NCI-H82 treated with DMSO at 0.1 percent for 48 hours (cell line): ENCODE data around the gene CHRNA1.
A peak's percentile ranks its signal among the peaks of the same experiment; 100 is the strongest.

ENCODE experiments used
- DNase-seq: peaks from one replicate; lab custom pipeline; 2025; ENCODE audit not compliant: unreplicated experiment; lab: John Stamatoyannopoulos, UW

Gene CHRNA1

DNA sequence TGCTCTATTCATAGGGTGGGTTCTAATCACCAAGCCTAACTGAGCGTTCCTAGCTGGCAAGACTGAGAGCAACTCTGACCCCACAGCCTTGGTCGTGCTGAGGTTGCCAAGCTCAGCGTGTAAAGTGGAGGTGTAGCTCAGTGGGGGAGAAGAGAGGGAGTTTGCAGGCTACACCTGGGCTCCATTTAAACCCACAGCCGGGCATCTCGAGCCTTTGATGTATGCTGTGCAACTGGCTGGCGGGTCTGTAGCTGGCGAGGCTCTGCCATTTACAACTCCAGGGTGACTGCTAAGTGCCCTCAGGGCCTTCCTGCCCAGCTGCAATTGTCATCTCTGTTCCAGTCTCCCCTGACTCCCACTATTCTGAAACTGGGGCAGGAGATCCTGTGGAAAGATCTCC lies 20.0 kb upstream of the CHRNA1 start:
- DNase-seq: no peak

- DNase-seq: no peak
Measured at GRCh38 chr2:174781996-174782395, 17.7 kb upstream of the CHRNA1 start.

- no peak for DNase-seq
Measured at GRCh38 chr2:174781298-174781697, 17.0 kb upstream of the CHRNA1 start.

GRCh38 chr2:174780856-174781255 lies 16.6 kb upstream of the CHRNA1 start:
- DNase-seq: no peak

DNA sequence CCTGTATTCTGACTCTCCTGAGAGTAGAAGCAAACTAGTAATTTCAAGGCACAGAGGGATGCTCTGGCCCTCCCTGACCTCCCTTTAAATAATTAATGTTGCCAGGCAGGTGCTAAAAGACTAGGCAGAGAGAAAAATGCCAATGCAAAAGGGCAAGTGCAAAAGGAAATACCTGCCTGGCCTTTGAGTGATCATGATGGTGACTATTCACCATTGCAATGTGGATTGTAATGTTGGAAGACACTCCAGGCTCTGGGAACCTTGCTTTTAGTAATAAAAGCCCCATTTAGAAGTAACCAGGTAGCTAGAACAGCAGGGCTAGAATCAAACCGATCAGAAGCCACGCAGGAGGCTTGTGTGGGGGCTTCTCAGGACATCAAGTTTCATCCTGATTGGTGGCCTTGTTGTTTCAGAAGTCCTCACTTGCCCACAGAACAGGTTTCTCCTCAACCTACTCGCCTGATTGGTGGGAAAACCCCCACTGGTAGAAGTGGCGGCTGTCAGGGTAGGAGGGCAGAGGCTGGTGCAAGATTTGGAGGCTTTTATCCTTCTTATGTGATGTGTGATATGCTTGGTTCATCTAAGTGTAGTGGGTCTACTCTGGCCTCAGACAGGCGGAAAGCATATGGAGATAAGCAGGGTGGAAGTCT lies 16.0 kb upstream of the CHRNA1 start:
- no peak for DNase-seq

- no peak for DNase-seq
Measured at GRCh38 chr2:174779361-174779928, 15.2 kb upstream of the CHRNA1 start.

- DNase-seq: no peak
Measured at GRCh38 chr2:174778085-174778981, 14.1 kb upstream of the CHRNA1 start.

- no peak for DNase-seq
Measured at GRCh38 chr2:174777347-174778084, 13.2 kb upstream of the CHRNA1 start.

DNA sequence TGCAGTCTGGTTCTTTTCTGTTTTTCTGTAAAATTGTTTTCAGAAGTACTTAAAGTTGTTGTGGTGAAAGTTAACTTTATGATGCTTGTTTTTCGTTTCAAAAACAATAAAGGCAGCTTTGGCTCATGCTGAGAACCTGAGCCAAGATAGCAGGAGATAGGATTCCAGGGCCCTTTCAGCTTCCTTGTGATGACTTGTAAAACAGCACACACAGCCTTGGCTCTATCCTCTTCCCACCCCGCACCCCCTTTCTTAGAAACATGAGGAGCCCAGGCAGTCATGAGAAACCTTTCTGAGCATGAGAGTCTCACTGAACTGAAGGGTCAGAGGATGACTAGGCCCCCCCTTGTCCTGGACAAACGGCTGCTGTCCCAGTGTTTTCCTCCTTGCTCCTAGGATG lies 12.4 kb upstream of the CHRNA1 start:
- DNase-seq: no peak

DNA sequence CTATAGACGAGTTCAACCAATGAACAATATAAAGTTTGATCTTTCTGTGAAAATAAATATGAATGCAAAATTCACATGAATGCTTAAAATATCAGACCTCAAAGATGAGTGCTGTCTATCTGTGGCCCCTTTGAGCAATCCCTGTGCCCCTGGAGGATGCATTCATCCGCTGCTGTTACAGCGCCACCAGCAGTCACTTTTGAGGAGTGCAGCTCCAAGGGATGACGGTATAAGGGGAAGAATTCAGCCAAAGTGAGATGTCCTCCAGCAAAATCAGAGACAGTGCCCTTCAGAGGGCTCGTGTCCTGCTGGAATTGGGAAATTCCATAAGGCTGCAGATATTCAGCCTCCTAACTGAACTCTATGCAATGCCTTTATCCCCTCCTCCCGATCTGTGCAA lies 12.0 kb upstream of the CHRNA1 start:
- no peak for DNase-seq

- DNase-seq: no peak
Measured at GRCh38 chr2:174775571-174775980, 11.3 kb upstream of the CHRNA1 start.

- DNase-seq: no peak
Measured at GRCh38 chr2:174774886-174775285, 10.6 kb upstream of the CHRNA1 start.

DNA sequence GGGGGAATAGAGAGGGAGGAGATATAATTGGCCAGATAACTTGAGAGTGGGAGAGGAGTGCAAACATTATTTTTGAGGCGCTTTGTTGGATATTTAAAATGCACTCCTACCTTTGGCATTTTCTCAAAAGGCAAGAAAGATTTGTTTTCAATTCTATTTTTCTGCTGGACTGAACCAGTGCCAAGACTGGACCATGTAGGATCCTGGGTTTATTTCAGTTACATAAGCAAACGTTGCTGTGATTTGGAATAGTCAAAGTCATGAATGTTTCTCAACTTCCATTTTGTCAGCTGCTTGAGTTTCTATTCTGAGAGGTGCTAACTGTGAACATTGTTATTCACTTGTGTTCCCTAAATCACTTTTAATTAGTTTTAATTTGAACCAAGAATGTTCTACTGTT lies 8.9 kb upstream of the CHRNA1 start:
- no peak for DNase-seq

DNA sequence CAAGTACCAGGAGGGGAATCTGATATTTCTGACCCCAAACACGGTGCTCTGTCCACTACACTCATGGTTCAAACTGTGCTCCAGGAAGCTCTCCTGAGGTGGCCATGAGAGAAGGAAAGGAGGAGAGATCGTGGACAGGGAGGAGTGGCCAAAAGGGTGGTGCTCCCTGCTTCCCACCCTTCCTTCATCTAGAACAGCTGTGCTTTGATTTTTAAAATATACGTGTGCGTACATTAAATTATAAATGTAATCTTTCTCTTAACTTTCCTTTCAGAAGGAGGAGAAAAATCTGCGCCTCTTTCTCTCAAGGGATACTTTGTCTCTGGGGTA lies 8.2 kb upstream of the CHRNA1 start:
- no peak for DNase-seq

DNA sequence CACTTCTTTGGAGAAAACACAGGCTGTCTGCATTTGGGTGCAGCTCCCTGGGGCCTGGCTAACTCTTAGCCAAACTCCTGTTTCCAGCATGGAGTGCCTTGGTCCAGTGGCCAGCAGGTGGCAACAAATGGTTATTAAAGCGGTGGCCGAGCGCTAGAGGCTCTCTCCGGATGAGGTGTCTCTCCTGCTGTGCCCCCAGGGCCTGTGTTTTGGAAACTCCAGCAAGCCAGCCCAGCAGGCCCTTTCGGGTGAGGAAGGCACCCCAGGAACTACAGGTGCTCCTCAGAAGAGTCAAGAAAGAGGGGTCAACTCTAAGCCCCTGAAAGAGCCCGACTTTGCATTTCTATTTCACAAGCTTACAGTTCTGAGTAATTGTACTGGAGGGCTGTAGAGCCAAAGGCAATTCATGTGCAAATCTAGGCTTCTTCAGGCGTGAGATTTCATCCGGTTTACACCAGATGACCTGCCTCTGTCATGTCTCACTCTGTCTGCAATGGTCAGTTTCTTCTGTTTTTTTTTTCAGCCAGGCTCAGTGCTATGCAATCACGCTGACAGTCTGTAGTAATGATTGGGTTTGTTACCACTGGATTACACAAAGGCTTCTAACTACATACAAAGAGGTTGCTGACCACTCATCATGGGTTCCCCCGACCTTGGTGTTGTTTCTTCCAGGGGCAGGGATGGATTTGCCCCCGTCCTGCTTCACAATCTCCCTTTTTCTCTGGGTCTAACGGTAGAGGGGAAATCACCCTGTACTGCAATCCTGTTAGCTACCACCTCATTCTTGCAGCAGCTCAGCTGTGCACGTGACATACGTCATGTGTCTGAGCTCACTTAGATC lies 7.6 kb upstream of the CHRNA1 start:
- DNase-seq: peak; percentile 69

- no peak for DNase-seq
Measured at GRCh38 chr2:174771136-174771535, 6.9 kb upstream of the CHRNA1 start.

DNA sequence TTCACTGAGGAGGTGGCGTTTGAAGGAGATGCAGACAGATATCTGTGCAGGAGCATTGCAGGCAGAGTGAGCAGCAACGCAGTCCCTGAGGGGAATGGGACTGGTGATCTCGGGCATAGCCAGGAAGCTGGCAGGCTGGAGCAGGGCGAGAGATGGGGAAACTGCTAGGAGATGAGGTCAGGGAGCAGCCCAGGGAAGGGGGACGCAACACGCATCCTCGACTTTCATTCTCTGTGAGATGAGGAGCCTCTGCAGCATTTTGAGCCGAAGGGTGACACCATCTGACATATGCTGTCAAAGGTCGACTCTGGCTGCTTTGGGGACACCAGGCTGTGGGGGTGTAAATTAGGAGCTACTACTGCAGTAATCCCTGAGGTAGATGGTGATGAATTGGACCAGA lies 4.3 kb upstream of the CHRNA1 start:
- peak; percentile 85 for DNase-seq

GRCh38 chr2:174766271-174766670 lies 2.0 kb upstream of the CHRNA1 start:
- DNase-seq: no peak

DNA sequence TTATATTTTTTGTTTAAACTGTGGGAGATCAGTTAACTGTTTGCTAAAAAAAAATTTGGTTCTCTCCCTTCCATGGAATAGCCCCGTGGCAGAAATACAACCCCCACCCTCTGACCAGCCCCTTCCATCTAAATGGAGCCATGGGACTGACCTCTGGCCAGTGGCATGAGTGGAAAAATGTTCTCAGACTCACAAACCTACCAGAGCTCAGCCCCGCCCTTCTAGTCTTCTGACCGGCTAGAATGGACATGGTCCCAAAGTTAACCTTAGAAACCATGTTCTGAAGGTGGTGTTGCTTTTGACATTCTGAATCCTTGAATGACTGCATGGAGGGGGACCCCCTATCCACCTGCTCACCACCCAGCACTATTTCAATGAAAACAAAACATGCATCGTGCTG lies 1.3 kb upstream of the CHRNA1 start:
- no peak for DNase-seq

DNA sequence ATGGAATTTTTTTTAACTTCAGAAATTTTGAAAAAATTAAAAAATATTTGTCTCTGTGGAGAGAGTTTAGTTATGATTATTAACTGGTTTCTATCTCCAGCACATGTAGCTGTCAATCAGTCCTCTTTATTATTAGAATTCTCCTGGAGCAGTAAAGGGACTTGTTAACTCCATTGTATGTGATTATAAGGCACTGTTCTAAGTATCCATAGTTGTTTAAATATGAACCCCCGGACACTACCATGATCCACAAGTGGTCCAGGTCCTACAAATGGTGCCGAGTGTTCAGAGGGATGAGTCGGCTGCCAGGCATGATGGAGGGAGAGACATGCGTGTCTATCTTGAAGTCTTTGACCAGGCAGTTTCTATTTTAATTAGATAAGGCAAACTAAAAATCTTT lies 492 bp downstream of the CHRNA1 start:
- no peak for DNase-seq

DNA sequence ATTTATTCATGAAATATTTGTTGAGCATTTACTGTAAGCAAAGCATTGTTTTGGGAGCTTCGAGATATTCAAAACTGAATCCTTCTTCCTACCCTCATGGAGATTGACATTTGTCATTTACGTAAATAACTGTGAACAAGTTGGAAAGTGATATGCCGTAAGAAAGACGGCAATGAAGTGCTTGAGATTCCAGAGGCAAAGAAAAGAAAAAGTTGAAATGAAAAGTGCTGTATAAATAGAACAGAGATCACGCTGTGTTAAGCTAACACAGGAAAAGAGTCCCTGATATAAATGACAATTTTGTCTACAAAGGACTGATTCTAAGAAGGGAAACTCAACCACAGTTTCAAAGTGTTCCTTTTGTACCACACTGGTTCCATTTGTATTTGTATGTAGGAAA lies 1.8 kb downstream of the CHRNA1 start:
- no peak for DNase-seq
